ENCODE data around the gene INTS1.

Gene INTS1, protein sequence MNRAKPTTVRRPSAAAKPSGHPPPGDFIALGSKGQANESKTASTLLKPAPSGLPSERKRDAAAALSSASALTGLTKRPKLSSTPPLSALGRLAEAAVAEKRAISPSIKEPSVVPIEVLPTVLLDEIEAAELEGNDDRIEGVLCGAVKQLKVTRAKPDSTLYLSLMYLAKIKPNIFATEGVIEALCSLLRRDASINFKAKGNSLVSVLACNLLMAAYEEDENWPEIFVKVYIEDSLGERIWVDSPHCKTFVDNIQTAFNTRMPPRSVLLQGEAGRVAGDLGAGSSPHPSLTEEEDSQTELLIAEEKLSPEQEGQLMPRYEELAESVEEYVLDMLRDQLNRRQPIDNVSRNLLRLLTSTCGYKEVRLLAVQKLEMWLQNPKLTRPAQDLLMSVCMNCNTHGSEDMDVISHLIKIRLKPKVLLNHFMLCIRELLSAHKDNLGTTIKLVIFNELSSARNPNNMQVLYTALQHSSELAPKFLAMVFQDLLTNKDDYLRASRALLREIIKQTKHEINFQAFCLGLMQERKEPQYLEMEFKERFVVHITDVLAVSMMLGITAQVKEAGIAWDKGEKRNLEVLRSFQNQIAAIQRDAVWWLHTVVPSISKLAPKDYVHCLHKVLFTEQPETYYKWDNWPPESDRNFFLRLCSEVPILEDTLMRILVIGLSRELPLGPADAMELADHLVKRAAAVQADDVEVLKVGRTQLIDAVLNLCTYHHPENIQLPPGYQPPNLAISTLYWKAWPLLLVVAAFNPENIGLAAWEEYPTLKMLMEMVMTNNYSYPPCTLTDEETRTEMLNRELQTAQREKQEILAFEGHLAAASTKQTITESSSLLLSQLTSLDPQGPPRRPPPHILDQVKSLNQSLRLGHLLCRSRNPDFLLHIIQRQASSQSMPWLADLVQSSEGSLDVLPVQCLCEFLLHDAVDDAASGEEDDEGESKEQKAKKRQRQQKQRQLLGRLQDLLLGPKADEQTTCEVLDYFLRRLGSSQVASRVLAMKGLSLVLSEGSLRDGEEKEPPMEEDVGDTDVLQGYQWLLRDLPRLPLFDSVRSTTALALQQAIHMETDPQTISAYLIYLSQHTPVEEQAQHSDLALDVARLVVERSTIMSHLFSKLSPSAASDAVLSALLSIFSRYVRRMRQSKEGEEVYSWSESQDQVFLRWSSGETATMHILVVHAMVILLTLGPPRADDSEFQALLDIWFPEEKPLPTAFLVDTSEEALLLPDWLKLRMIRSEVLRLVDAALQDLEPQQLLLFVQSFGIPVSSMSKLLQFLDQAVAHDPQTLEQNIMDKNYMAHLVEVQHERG (N-terminal part only)

DNA sequence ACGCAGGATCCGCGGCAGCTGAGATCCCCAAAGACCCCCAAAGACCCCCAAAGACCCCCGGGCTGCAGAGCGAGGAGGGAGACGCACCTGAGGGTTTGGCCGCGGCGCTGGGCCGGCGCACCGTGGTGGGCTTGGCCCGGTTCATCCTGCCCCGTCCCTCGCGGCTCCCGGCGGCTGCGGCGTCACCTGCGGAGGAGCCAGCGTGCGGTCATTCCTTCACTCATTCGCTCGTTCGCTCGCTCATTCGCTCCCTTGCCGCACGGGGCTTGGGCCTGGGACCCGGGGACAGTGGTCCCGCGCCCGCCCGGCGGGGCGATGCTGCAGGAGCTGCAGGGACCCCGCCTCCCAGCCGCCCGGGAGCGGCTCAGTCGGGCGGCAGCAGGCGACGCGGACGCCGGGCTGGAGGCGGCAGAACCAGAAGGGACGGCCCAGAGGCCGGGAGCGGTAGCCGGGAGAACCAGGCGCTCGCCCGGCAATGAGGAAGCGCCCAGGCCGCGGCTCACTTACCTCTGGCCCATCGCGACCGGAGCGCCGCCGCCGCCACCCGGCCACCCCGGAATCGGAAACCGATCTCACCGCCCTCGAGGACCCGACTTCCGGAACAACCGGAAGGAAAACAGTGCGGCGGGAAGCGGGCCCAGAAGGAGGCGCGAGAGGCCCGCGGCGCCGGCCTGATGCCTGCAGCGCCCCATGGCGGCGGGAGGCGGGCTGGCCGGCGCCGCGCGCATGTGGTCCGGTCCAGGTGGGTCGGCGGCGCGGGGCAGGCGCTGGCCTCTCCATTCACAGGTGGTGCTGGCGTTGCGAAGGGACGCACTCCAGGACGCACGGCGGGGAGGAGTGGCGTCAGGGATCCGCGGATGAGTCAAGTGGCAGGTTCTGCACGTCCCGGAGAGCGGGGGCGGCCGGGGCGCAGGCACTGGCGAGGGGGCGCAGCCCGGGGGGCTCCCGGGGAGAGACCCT lies at the start of gene INTS1:
TSS of gene INTS1 (minus strand) at position 574 of the 960 bp plus-strand sequence. CDS start at position 145, 429 bp downstream.
- TF ChIP-seq TAF1 (IDR thresholded peaks at IDR 0.05; ENCODE audit: low read depth): peak; percentile 90
- peak; percentile 53; the same call in 1 of the 2 replicates for TF ChIP-seq FOXM1 (IDR thresholded peaks at IDR 0.05; ENCODE audit: borderline replicate concordance, low read depth)
- peak; percentile 38; the same call in 1 of the 2 replicates for TF ChIP-seq RAD21 (IDR thresholded peaks at IDR 0.05; ENCODE audit: low read depth)
- peak; percentile 32; the same call in 1 of the 2 replicates for TF ChIP-seq CEBPB (IDR thresholded peaks at IDR 0.05)
- TF ChIP-seq, protein P1, sequence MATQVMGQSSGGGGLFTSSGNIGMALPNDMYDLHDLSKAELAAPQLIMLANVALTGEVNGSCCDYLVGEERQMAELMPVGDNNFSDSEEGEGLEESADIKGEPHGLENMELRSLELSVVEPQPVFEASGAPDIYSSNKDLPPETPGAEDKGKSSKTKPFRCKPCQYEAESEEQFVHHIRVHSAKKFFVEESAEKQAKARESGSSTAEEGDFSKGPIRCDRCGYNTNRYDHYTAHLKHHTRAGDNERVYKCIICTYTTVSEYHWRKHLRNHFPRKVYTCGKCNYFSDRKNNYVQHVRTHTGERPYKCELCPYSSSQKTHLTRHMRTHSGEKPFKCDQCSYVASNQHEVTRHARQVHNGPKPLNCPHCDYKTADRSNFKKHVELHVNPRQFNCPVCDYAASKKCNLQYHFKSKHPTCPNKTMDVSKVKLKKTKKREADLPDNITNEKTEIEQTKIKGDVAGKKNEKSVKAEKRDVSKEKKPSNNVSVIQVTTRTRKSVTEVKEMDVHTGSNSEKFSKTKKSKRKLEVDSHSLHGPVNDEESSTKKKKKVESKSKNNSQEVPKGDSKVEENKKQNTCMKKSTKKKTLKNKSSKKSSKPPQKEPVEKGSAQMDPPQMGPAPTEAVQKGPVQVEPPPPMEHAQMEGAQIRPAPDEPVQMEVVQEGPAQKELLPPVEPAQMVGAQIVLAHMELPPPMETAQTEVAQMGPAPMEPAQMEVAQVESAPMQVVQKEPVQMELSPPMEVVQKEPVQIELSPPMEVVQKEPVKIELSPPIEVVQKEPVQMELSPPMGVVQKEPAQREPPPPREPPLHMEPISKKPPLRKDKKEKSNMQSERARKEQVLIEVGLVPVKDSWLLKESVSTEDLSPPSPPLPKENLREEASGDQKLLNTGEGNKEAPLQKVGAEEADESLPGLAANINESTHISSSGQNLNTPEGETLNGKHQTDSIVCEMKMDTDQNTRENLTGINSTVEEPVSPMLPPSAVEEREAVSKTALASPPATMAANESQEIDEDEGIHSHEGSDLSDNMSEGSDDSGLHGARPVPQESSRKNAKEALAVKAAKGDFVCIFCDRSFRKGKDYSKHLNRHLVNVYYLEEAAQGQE (IDR thresholded peaks at IDR 0.05; ENCODE audit: low read depth): no peak
- TF ChIP-seq, protein P2, sequence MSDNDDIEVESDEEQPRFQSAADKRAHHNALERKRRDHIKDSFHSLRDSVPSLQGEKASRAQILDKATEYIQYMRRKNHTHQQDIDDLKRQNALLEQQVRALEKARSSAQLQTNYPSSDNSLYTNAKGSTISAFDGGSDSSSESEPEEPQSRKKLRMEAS (IDR thresholded peaks at IDR 0.05): peak; percentile 89
- TF ChIP-seq EP300 (IDR thresholded peaks at IDR 0.05; ENCODE audit: borderline replicate concordance): peak; percentile 60; the same call in 1 of the 2 replicates
- no peak; the same call in 1 of the 2 replicates for TF ChIP-seq CREB1 (IDR thresholded peaks at IDR 0.05; ENCODE audit: low read depth)
- TF ChIP-seq EGR1 (IDR thresholded peaks at IDR 0.05): peak; percentile 66; the same call in 1 of the 2 replicates
- TF ChIP-seq, protein P3, sequence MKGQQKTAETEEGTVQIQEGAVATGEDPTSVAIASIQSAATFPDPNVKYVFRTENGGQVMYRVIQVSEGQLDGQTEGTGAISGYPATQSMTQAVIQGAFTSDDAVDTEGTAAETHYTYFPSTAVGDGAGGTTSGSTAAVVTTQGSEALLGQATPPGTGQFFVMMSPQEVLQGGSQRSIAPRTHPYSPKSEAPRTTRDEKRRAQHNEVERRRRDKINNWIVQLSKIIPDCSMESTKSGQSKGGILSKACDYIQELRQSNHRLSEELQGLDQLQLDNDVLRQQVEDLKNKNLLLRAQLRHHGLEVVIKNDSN (IDR thresholded peaks at IDR 0.05): no peak; the same call in 1 of the 2 replicates
- peak; percentile 50; the same call in 1 of the 2 replicates for TF ChIP-seq NFIC (IDR thresholded peaks at IDR 0.05)
- peak; percentile 7; the same call in 1 of the 2 replicates for TF ChIP-seq TEAD4 (IDR thresholded peaks at IDR 0.05)
- TF ChIP-seq TCF12 (IDR thresholded peaks at IDR 0.05; ENCODE audit: low read depth): peak; percentile 83
- TF ChIP-seq YY1 (IDR thresholded peaks at IDR 0.05; ENCODE audit: low read depth): peak; percentile 72
- peak; percentile 81 for TF ChIP-seq ZBTB7A (IDR thresholded peaks at IDR 0.05; ENCODE audit: low read depth)

DNA sequence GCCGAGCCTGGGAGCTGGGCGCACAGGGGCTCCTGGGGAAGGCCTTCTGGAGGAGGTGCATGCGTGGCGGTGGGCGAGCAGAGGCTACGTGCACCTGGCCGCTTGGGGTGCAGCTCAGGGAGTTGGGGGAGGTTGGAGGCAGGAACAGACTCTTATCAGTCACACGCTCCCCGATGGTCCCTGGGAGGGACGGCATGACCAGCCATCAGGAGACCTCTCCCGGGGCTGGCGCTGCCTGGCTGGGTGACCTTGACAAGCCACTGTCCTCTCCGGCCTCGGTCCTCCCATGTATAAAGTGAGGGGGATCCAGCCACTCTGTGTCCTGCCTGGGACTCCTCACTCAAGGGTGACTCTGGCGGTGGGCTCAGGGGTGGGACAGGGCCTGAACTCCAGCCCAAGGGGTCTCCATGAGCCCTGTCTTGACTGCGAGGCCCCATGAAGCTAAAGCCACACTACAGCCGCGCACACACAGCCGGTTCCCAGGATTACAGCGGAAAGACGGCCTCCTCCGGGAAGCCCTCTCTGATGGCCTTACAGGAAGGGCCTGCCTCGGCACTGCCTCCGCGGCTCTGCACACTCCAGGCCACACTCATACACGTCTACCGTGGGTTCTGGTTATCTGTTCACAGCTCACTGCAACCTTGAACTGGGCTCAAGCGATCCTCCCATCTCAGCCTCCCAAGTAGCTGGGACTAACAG lies 49.5 kb upstream of the INTS1 start:
- TF ChIP-seq ZBTB7A (IDR thresholded peaks at IDR 0.05; ENCODE audit: low read depth) (no peak), NFIC (IDR thresholded peaks at IDR 0.05) (no peak), TCF12 (IDR thresholded peaks at IDR 0.05; ENCODE audit: low read depth) (no peak), EGR1 (IDR thresholded peaks at IDR 0.05) (no peak), TEAD4 (IDR thresholded peaks at IDR 0.05) (no peak)
- TF ChIP-seq, protein P3 (IDR thresholded peaks at IDR 0.05): no peak
- TF ChIP-seq, protein P1 (IDR thresholded peaks at IDR 0.05; ENCODE audit: low read depth): no peak

DNA sequence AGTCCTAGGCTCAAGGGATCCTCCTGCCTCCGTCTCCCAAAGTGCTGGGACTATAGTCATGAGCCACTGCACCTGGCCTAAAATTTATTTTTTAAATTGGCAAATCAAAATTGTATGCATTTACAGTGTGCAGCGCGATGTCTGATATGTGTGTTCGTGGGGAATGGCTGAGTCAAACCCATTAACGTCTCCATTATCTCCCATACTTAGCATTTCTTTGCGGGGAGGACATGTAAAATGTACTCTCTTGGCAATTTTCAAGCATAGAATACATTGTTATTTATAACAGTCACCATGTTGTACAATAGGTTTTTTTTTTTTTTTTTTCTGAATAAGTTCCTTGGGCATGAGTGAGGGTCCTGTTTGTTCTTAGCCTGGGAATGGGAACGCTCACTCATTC lies 48.0 kb upstream of the INTS1 start:
- TF ChIP-seq RAD21 (IDR thresholded peaks at IDR 0.05; ENCODE audit: low read depth): no peak
- TF ChIP-seq CREB1 (IDR thresholded peaks at IDR 0.05; ENCODE audit: low read depth): no peak
- TF ChIP-seq, protein P3 (IDR thresholded peaks at IDR 0.05): no peak
- no peak for TF ChIP-seq NFIC (IDR thresholded peaks at IDR 0.05)
- no peak for TF ChIP-seq YY1 (IDR thresholded peaks at IDR 0.05; ENCODE audit: low read depth)
- no peak for TF ChIP-seq EGR1 (IDR thresholded peaks at IDR 0.05)
- TF ChIP-seq TCF12 (IDR thresholded peaks at IDR 0.05; ENCODE audit: low read depth): no peak
